Stimulated activated naive CD4-positive, alpha-beta T cell treated with Interleukin-2 at 50 U/mL for 16 hours (primary cell): Measurements from ENCODE around the gene DDX1.

Experiments used
- DNase-seq: peaks from one replicate; lab custom pipeline; 2025; lab: John Stamatoyannopoulos, UW

Gene DDX1

DNA sequence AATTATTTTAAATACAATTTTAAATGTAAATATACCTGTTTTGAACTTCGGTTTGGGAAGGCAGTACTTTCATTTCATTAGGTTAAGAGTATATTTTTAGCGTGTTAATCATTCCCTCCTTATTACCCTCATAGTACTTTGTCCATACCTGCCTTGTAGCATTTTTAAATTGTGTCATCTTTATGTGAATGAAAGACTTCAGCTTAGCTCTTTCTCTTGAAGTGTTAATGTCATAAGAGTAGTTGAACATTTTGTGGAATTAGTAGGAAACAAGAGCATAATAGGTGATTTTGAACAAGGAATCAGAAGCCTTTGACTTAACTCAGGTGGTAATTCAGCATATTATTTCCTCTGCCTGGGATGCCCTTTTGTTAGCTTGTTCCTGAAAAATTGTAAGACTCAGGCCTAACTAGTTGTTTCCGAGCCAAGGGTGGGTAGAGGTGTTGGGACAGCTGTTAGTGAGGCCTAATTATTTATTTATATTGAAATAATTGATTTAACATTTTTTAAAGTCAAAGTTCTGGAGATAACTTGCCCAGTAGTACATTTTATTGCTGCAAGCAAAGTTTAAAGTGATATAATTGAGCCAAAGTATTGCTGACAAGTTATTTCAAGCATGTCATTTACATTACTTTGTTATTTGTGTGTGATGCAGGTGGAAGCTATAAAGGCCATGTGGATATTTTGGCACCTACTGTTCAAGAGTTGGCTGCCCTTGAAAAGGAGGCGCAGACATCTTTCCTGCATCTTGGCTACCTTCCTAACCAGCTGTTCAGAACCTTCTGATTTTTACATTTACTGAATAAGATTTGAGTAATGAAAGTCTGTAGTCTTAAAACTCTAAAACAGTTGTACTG is 38.7 kb downstream of the DDX1 start:
- DNase-seq: no peak

DNA sequence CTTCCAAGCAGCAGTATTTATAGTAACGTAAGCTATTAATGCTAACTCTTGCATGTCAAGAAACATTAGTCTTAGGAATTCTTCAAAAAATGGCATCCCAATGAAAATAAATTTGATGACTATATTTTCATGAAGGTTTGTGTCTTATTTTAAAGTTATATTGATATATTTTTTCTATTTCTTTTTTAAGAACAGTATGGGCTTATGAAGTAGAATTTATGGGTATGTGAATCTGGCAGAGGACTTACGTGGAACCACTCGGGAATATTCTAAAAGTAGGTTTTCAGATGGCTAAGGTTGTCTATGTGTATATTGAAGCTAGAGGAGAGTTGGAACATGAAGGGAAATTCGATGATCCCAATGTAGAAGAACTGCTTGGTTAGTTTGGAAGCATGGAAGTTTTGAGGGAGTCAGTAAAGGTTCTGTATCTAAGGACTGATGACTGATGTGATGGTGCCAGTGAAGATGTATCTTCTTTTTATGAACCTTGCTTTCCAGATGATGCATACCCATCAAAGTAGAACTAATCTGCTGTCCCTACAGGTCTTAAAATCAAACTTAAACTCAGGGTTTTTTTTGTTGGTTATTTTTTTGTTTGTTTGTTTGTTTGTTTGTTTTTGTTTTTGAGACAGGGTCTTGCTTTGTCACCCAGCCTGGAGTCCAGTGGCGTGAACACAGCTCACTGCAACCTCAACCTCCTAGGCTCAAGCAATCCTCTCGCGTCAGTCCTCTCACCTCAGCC is 39.5 kb downstream of the DDX1 start:
- no peak for DNase-seq

DNA sequence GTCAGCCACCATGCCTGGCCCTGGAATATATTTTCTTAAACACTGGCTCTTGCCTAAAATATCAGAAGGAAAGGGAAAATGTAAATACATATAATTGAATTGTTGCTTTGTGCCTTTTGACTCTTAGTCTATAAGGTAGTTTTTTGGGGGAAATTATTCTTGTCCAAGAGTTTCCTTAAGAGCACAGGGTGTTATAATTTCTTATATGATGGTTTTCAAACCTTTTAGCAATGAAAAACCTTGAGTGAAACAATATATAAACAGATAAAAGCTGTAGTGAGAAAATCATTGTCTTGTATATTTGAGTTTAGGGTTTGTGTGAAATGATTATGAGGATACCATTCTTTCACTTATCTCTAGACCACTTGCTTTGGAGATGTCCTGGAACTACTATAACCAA is 40.2 kb downstream of the DDX1 start:
- DNase-seq: no peak

DNA sequence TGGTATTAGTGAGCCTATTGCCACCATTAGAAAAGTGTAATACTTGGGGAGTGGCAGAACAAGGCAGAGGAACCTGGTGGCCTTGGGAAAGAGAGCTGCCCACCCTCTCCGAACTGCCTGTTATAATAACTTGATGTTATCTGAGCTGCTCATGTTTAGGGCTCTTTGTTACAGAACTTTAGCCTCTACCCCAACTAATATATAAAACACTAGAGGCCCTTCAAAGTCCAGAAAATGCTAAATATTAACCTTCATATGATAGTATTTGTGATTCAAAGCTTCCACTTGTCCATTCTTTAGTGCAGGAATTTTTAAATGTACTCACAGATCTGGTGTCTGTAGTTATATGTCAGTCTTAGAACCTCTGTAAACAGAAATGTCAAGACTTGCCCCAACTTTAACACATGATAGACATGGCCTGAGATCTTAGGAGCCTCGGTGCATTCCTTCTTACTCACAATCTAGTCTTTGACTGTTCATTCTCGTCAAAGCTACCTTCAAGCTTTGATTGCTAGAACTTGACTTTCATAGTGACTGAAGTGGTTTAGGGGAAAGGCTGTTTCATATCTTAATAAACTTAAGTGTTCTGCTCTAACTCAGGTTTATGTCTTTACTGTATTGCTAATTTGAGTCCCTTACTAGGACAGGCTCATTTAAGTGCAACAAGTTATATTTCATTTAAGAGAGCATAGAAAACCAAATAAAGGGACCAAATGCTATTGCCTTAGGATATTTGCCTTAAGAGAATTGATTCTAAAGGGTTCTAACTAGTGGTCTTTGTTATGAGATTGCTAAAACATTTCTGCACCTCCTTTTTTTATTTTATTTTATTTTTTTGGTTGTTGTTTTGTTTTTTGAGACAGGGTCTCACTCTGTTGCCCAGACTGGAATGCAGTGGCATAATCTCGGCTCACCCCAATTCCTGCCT is 41.6 kb downstream of the DDX1 start:
- no peak for DNase-seq

DNA sequence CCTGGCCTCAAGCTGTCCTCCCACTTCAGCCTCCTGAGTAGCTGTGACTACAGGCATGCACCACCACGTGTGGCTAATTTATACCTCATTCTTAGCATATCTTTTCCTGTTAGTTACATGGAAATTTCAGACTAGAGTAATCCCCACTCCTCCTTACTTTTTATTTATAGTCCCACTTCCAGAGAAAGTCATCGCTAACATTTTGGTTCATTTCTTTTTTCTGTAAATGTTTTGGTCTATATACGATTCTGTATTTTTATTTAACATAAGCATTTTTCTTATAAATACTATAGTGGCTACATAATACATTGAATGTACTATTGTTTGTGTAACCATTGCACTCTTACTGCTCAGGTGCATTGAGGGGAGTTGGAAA is 42.3 kb downstream of the DDX1 start:
- no peak for DNase-seq

DNA sequence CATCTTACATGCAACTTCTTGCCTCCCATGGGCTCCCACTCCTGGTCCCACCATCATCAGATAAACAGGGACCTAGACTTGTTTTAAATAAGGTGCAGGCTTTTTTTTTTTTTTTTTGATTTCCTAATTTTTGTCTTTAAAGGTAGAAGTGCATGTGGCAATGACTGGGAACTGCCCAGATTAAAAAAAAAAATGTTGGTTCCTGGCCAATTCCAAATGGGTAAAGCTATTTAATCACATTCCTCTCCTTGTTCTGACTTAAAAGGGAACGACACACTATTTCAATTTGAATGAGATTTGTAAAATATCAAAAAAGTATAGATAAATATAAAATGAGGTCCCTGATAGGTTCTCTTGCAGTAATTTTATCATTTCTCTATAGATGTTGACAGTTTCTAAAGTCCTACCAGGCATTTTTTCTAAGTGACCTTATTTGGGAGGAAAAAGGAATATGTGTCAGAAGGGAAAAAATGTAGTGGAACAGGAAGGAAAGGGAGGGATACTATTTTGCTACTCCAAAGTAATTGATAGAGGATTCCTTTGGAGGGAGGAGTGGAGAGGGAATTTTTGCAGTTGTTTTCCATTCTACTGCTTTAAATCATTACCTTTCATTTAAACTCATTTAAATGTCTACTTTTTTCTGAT is 43.3 kb downstream of the DDX1 start:
- DNase-seq: no peak

DNA sequence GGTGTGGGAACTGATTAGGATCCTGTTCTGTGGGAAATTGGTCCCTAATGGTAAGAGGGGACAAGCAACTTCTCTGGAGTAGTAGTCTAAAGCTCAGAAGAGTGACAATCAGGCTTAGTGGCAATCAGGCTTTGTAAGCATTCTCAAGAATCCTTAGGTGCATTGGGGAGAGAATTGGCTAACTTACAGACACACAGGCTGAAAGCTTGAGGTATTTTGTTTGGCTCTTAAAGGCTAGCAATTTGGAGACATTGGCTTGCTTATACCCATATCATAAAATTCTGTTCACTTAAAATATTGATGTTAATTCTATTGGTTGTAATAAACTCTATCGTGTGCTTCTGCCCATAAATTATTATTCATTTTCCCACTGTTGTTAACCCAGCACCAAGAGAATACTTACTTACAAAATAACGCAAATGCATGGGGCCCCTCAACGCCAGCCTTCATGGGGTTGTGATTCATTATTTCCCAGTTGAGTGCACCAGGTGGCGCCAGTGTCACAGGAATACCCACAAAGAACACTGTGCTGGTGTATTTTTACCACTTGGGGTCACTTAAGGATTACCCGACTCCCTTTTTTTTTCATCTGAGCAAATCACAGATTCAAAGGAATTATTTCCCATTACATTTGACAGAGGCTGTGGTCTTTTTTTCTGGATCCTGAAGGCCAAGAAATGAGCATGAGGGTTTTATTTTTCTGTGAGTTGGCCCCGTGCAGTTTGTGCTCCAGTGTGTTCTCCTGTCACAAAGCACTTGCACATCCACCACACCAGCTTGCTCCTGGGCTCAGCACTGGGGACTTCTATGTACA is 45.5 kb downstream of the DDX1 start:
- DNase-seq: peak; percentile 21

DNA sequence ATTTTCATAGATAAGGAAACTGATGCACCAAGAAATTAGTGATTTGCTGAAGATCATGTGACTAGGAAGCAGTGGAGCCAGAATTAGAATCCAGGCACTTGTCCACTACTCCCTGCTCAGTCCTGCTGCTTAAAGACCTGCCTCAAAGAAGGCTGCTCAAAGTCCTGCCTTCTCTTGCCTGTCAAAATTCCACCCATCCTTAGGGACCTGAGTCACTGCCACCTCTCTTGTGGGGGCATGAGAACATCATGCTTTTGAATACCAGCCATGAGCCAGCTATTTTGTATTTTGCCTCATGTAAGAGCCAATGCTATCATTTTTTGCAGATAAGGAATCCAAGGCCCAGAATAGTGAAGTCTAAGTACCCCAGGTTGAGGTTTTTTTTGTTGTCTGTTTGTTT is 47.1 kb downstream of the DDX1 start:
- DNase-seq: no peak

DNA sequence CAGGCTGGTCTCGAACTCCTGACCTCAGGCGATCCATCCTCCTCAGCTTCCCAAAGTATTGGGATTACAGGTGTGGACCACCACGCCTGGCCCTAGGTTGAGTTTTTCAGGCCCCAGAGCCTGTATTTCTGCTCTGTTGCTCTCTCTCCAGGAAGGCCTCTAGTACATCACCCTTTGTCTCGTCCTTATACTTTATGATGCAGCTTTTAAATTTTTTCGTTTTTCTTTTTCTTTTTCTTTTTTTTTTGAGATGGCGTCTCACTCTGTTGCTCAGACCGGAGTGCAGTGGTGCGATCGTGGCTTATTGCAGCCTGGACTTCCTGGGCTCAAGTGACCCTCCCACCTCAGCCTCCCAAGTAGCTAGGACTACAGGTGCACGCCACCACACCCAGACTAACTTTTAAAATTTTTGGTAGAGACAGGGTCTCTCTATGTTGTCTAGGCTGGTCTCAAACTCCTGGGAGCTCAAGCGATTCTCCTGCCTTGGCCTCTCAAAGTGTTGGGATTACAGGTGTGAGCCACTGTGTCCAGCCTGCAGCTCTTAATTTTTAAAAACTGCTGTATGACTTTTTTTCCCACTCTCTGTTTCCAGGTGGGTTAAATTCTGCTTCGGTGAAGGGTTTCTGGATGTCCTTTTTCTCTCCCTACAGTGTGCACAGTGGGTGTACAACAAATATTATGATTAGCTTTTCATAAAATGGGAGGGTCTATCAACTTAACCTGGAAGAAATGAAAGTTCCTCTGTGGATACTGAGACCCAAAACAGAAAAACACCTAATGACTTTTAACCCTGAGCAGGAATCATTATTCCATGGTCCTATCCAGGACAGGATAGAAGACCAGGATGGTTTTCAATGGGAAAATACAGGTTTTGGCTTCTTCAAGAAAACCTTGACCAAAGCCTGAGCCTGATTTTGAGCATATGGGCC is 47.9 kb downstream of the DDX1 start:
- no peak for DNase-seq

DNA sequence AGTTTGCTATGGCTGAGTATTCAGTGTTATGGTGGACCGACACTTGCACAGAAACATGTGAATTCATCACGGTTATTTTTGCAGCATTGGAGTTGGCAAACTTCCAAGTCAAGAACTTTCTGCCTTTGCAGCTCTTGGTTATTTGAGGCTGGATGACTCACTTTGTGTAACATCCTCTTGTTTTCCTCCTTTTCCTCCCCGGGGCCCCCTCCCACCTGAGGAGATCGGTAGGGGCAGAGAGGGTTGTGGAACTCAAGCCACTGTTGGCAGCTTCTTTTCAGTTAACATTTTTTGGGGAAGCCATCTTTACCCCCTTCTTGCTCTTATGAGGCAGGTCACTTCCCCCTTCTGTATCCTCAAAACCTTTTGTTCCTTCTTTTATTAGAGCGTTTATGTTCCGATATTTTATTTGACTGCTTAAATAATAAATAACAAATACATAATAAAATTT is 48.6 kb downstream of the DDX1 start:
- no peak for DNase-seq

GRCh38 chr2:15640784-15641183 is 49.1 kb downstream of the DDX1 start:
- no peak for DNase-seq

- DNase-seq: no peak
These were observed 49.9 kb downstream of the DDX1 start for GRCh38 chr2:15641530-15641982.

DNA sequence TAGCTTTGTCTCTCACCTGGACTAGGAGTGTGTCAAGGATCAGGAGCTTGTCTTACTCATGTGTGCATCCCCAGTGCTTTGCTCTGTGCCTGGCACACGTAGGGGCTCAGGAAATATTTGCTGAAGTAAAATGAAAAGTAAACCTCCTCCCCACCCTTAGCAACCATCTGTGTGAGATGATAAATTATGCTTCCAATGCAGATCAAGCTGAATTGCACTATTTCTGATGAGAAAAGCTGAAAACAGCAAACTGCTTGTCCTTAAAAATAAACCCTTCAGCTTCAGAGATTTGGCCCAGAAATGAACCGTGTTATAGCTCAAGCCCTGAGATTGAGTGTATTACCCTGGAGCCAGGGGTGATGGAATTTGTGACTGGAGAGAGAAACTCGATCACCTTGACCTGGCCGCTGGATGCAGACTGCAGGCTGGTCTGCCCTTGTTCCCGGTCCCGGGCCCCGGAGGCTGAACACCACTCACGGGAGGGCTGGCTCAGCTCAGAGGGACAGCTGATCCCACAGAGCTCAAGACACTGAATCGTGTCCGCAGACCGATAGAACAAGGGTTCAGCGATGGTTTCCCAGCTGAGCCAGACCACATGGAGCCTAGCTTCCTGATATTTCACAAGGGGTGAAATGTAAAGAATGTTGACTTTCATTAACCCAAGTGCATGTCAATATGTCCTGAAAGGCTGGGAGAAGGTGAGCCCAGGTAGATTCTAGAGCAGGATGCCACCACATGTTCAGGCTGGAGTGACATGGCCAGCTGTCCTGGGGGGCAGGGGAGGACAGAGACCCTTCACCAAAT is 50.5 kb downstream of the DDX1 start:
- DNase-seq: no peak

GRCh38 chr2:15642815-15643500 is 51.3 kb downstream of the DDX1 start:
- no peak for DNase-seq

DNA sequence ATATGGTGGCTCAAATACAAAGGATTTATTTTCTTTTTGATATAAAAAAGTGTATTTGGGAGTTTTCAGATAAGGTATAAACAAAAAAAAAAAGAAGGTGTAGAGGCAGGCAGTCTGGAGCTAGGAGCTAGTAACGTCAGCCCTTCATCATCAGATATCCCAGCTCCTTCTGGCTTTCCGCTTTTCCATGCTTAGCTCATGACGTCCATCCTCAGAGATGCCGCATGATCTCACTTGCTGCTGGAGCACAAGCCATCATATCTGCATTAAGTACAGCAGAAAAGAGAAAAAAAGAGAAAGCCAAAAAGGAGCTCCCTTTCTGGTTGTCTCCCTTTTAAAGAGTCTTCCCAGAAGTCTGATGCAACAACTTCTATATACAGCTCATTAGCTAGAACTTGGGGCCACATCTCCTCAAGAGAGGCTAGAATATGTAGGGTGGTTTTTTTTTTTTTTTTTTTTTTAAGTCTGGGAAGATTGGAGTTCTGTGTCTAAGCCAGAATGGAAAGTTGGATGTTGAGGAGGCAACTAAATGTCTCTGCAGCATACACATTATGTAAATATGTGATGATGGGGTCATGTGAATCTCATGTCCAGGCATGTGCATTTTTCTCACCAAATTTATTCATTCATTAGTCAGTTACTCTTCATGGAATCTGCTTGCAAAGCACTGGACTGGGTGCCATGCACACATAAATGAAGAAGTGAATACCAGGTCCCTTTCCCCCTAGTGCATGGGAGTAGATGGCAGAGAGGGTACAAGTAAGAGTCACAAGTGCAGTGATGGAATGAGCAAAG is 52.3 kb downstream of the DDX1 start:
- no peak for DNase-seq

DNA sequence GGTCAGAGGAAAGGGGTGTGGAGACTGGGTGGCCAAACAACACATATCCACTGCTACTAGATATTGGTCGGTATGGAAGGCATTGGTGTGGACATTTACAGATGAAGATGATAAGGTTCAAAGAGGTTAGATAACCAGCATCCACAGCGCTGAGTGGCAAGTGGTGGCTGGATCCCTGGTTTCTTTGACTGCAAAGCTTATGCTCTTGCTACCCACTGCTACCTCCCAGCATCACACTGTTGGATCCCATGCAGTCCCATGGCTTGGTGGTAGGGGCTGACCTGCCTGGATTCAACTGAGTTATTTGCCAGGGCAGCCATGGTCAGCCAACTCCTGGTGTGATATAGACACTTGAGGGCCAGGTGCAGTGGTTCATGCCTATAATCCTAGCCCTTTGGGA is 53.6 kb downstream of the DDX1 start:
- no peak for DNase-seq

DNA sequence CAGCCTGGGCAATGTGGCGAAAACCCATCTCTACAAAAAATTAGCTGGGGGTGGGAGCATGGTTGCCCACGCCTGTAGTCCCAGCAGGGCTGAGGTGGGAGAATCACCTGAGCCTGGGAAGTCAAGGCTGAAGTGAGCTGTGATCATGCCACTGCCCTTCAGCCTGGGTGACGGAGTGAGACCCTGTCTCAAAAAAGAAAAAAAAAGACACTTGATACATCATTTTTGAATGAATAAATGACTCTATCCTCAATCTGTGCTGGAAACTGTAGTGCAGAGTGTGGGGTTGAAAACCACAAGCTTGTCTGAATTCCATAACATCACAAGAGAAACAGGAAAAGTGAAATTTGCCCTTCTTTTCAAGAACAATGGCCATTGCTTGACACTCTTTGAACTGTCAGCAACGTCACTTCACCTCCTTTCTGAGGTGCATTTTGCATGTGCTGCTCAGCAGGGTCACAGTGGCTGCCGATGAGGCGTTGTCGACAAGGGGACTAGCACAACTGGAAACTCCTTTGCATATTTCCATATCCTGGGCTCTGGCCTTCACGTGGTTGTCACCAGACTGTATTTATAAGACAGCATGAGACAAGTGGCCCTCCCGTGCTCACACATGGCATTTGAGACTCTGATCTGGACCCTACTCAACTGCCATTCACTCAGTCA is 54.2 kb downstream of the DDX1 start:
- no peak for DNase-seq
